ENCODE data around the gene PMF1.
A peak's percentile ranks its signal among the peaks of the same experiment; 100 is the strongest.

The PMF1 gene

GRCh38 chr1:156266051-156266450 is 53.2 kb downstream of the PMF1 start:
- DNase-seq (ENCODE audit: low spot score) = no peak

DNA sequence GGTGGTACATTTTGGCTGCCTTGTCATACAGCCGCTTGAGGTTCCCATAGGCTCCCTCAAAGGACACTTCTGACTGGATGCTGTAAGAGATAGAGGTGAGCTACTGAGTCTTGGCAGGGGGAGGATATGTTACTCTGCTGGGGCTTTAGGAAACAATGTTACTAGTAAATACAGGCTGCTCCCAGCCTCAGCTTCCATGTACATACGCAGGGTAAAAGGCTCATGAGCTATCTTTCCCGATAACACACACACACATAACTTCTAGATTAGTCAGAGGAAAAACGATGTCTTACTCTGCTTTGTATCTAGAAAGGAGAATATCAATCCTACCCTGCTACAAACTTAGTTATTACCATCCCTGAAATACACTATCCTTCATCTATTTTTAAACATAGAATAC is 55.5 kb downstream of the PMF1 start:
- no peak for DNase-seq (ENCODE audit: low spot score)

GRCh38 chr1:156270314-156270713 is 57.5 kb downstream of the PMF1 start:
- no peak for DNase-seq (ENCODE audit: low spot score)

DNA sequence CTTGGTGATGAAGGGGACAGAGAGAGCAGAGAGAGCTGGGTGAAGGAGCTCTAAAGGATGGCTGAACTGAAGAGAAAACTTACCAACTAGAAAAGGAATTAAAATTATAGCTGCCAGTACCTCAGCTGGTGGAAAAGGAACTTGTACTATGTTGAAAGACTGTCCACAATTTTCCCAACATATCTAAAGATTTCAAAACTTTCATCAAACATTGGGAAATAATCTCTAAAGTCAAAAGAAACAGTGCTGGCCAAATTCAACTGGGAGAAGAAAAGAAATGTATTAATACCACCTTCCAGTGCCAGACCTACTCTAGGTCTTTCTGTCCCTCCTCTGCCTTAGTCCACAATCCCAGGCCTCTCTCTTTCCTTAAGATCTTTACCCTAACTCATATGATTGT is 63.7 kb downstream of the PMF1 start:
- no peak for DNase-seq (ENCODE audit: low spot score)

- no peak for DNase-seq (ENCODE audit: low spot score)
Observed at GRCh38 chr1:156276966-156277381, 64.2 kb downstream of the PMF1 start.

DNA sequence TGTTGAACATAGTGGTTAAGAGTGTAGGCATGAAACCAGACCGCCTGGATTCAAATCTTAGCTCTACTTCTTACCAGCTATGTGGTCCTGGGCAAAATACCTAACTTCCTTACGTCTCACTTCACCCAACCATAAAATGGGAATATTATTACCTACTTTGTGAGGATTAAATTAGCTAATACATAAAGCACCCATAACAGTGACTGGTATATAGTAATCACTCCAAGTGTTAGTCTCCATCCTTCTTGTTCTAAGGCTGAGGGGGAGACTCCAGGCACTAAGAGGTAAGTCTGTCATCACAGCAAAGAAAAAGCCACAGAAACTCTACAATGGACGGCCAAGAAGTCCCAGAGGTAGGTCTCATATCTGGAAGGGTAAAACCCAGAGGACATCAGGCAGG is 67.0 kb downstream of the PMF1 start:
- DNase-seq (ENCODE audit: low spot score) = no peak

- DNase-seq (ENCODE audit: low spot score) = no peak
Observed at GRCh38 chr1:156281281-156281680, 68.5 kb downstream of the PMF1 start.

DNA sequence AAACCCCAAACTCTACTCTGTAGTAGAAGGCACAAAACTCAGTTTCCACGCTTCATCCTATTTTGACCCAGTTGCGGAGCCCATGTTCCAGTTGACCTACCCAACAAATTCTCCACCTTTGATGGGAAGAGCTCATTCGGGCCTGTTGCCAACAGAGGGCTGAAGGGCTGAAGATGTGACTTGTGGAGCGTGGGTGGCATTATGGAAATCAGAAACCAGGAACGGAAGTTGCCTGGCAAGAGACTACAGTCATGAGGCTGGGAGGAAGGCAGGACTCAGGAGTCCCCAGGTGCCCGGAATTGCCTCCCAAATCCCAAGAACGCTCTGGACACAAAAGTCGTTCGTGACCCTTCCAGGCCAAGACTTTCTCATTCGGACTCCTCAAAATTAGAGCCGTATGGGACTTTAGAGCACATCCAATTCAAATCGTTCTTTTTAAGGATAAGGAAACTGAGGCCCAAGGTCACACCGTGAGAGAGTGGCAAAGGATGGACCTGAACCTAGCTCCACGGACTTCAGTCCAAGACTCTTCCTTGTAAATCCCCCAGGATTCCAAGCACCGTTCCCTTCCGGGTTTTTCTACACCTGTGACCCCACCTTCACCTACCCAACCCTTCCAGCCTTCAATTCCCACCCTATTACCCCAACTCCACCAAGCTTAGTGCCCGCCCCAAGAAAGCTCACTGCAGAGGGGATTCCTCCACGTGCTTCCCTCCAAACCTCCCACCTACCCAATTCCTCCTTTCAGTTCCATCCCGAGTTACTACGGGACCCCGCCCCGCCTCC is 69.1 kb downstream of the PMF1 start:
- DNase-seq (ENCODE audit: low spot score) = no peak

DNA sequence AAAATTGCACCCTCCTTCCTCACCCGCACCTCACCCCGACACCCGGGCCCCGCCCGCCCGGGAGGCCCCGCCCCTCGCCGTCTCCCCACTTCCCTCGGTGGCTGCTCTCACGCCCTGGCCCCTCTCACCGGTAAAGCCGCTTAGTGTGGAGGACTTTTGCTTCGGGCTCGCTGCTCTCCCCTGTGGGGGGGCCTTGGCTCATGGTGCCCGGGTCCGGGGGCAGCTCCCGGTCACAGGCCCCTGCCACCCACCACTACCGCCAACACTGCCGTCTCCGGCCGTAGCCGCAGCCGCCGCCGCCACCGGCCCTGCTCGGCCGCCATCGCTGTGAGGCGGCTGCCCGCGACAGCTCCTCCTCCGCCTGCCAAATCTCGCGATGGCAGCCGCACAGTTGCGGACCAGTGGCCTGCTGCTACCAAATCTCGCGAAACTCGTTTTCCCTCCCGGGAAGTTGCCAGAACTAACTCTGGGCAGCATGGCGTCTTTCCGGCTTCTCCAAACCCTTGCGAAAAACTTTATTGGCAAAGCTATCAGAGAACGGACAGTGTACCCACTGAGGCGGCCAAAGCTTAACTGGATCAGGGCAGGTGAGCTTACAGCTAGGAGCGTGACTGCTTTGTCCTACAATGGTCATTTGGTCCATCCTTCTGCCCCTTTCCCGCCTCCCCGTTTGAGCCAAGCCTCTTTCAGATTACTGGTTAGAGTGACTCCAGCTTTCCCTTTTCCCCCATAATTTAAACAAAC is 69.8 kb downstream of the PMF1 start, which contains the start of gene SMG5:
Gene SMG5 (minus strand): TSS at position 347 of the 744 bp plus-strand sequence. CDS start 145 bp downstream, at position 202.
- peak; percentile 95 for DNase-seq (ENCODE audit: low spot score)

- DNase-seq (ENCODE audit: low spot score) = no peak
Observed at GRCh38 chr1:156283521-156283920, 70.7 kb downstream of the PMF1 start.

DNA sequence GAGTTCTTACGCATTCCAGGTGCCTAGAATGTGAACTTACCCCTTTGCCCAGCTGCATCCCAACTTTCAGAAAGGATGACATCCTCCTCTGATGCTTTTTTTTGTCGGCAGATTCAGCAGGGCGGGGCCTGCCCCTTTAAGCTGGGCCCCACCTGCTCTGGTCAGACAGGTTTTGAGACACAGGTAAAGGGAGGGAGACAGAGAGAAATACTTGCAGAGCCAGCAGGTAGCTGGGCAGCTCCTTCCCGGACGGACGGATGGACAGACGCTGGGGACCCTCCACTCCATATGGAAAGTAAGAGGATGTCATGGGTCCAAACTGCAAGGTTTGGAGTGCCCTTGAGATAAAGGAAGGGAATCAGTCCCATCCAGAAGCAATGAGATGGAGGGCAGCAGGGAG is 71.3 kb downstream of the PMF1 start, which contains the start of gene TMEM79:
Gene TMEM79 (plus strand): TSS at position 214 of the 400 bp plus-strand sequence. CDS start 902 bp downstream, outside the sequence.
- no peak for DNase-seq (ENCODE audit: low spot score)

DNA sequence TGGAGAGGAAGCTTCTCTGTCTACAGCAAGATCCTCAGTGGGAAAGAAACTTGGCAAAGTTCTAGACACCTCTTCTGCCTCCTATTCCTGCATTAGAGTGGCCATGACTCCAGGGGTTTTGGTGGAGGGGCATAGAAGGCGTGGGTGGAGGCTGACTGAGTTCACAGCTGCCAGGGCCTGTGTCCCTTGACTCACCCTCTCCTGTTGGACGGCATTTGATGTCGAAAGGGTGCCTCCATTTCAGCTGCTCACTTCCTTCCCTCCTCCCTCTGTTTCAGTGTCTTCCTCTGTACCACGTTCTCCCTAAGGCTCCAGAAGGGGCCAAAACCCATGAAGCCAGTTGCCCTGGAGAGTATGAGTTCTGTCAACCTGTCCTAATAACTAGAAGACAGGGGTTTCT is 72.0 kb downstream of the PMF1 start:
- no peak for DNase-seq (ENCODE audit: low spot score)

GRCh38 chr1:156285437-156285836 is 72.6 kb downstream of the PMF1 start:
- no peak for DNase-seq (ENCODE audit: low spot score)

DNA sequence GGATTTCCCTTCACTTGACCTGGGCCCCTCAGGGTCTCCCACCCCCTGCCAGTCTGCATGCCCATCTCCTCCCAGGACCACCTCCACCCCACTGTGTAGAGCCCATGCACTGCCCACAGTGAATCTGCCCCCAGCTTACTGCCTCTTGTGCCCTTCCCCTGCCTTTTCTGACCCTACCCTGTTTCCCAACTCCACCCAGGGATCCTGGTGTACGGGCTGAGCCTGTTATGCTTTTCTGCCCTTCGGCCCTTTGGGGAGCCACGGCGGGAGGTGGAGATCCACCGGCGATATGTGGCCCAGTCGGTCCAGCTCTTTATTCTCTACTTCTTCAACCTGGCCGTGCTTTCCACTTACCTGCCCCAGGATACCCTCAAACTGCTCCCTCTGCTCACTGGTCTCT is 73.3 kb downstream of the PMF1 start:
- DNase-seq (ENCODE audit: low spot score) = no peak

Data from left forelimb (tissue), 1 donor.